Measurements from ENCODE around the gene A2ML1.
"Not testable (repeated sequence)": the region's sequence is repeated elsewhere in the genome, so short reads cannot be mapped to it uniquely, and the experiment has no call there.

The A2ML1 gene

GRCh38 chr12:8818526-8818925 is 3.9 kb upstream of the A2ML1 start:
- no peak for DNase-seq

DNA sequence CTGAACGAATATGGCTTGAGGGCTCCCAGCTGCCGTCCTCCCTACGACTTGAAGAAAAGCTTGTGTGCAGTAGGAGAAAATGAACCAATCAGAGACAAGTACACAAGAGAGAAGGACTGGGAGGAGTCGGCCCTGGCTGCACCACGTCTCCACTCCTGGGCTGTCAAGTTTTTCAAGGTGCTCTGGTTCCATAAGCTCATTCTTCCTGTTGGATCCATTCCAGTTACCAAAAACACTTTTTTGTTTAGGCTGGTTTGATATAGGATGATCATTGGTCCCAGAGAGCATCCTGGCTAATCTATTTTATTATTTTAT is 2.8 kb upstream of the A2ML1 start:
- no peak for DNase-seq

GRCh38 chr12:8820676-8821407 is 1.6 kb upstream of the A2ML1 start:
- DNase-seq: not testable (repeated sequence)

GRCh38 chr12:8821591-8821990 is 830 bp upstream of the A2ML1 start:
- DNase-seq: no peak

DNA sequence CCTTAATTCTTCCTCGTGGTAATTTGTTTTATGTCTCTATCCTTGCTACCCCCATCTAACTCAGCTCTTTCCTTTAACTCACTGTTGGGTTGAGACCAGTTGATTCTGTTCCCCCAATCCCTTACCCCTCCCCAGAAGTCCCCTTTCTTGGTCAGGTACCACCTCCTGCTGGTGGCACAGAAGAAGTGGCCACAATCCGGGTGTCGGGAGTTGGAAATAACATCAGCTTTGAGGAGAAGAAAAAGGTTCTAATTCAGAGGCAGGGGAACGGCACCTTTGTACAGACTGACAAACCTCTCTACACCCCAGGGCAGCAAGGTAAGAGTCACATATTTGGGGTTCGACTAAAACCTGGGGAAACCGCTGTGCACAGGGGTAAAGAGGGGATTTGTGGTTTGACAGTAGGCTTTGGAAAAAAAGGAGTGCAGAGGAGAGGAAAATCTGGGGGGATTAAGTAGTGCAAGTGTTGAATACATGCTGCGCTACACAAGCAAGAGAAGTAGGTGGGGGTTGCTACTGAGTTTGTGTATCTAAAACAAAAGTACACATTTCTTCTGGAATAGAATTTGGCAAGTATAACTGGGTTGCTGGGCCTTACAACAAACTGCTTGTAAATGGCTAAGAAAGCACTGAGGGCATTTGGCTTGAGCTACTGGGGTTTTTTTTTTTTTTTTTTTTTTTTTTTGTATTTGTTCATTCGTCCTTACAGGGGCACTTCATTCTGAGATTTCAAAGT is 1.3 kb downstream of the A2ML1 start:
- DNase-seq: no peak

- DNase-seq: no peak
Observed at GRCh38 chr12:8827551-8828256, 5.3 kb downstream of the A2ML1 start.

- no peak for DNase-seq
Observed at GRCh38 chr12:8828257-8829124, 6.1 kb downstream of the A2ML1 start.

GRCh38 chr12:8829125-8829518 is 6.7 kb downstream of the A2ML1 start:
- DNase-seq: no peak

DNA sequence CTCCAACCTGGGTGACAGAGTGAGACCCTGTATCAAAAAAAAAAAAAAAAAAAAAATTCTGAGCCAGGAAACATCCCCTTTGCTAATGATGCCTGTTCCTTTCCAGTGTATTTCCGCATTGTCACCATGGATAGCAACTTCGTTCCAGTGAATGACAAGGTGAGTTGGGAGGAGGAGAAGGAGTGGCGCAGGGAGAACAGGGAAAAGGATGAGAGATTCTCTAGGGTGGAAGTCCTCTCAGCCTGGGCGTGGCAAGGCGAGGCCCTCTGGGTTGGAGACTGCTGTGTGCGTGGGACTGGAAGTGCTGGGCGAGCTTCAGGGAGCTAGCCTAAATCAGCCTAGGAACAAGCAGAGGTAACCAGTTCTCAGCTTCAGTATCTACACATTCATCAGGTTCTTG is 7.2 kb downstream of the A2ML1 start:
- DNase-seq: no peak

DNA sequence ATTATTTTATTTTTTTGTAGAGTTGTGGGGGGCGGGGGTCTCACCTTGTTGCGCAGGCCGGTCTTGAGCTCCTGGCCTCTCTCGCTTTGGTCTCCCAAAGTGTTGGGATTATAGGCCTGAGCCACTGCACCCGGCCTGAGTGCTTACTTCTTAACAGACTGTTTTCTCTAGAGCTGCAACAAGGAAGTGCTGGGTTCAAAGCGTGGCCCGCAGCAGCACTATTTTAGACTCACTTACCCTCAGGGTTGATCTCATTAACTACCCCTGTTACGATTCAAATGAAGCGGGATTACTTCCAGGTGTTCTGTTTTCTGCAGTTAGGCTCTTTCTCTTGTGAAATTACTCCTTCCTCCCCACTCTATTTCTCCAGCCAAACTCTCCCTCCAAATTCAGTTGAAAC is 8.7 kb downstream of the A2ML1 start:
- no peak for DNase-seq

GRCh38 chr12:8832500-8832899 is 10.1 kb downstream of the A2ML1 start:
- no peak for DNase-seq

GRCh38 chr12:8834230-8834629 is 11.8 kb downstream of the A2ML1 start:
- no peak for DNase-seq

DNA sequence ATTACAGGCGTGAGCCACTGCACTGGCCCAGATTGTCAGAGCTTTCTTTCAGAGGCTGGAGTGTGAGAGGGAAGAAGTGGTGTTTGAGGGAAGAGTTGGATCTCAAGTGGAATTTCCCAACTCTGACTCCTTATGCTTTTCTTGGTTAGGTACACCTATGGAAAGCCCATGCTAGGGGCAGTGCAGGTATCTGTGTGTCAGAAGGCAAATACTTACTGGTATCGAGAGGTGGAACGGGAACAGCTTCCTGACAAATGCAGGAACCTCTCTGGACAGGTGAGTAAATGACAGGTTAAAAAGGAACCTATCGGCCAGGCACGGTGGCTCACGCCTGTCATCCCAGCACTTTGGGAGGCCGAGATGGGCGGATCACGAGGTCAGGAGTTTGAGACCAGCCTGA is 14.9 kb downstream of the A2ML1 start:
- DNase-seq: no peak

DNA sequence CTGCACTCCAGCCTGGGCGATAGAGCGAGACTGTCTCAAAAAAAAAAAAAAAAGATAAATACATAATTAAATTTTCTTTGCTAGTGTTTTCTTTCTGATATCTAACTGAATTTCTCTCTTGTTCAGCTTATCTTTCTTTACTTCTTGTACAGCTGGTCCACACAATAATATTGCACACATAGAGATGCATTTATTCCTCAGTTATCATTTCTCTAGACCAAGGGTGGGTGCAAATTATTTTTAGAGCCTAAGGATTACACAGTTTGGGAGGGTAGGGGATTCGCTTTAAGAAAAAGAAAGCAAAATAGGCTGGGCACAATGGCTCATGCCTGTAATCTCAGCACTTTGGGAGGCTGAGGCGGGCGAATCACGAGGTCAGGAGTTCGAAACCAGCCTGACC is 17.9 kb downstream of the A2ML1 start:
- no peak for DNase-seq

GRCh38 chr12:8840938-8841633 is 18.7 kb downstream of the A2ML1 start:
- no peak for DNase-seq

DNA sequence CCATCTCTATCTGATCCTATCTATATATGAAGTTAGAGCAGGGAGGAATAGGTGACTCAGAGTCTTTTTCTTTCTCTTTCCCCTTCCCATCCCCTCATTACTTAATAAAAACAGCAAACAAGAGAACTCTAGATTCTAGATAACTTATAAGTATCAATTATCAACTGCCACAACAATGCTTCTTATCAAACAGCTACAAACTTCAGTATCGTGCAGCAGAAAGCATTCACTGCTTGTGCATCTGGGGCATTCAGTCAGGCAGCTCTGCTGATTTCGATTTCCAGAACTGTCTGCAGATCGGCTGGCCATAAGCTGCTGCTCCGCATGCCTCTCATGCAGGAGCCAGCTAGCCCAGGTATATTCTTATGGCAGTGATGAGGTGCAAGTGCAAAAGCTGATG is 19.4 kb downstream of the A2ML1 start:
- DNase-seq: no peak

DNA sequence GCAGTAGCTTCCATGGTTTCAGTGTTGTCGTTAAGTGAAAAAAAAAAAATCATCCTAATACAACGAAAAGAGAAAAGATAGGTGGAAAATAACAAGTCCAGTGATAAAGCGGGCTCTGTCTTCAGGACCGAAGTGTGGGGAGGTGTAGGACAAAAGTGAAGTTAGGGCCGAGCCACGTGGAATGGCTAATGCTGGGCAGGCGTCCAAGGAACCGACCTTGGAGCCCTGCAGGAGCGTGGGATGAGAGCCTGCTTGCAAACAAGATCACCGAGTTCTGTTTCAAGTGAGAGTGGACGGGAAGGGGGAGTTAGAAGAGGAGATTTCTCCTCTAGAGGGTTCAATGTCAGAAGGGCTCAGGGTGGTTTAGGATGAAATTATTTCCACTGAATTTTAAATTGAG is 22.2 kb downstream of the A2ML1 start:
- DNase-seq: peak; percentile 28

- DNase-seq: no peak
Observed at GRCh38 chr12:8846305-8846704, 23.9 kb downstream of the A2ML1 start.

DNA sequence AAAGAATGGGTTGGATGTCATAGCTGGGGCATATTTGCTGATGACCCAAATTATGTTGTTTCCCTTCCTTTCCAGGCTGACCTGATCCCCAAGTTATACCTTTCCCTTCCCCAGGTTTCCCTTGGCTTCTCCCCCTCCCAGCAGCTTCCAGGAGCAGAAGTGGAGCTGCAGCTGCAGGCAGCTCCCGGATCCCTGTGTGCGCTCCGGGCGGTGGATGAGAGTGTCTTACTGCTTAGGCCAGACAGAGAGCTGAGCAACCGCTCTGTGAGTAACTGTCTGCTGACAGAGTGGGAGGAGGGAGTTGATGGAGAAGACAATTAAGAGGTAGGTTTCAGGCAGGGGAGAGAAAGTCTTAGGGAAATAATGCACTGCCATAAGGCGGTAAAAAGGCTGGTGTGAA is 25.0 kb downstream of the A2ML1 start:
- no peak for DNase-seq

GRCh38 chr12:8849876-8850275 is 27.5 kb downstream of the A2ML1 start:
- no peak for DNase-seq

DNA sequence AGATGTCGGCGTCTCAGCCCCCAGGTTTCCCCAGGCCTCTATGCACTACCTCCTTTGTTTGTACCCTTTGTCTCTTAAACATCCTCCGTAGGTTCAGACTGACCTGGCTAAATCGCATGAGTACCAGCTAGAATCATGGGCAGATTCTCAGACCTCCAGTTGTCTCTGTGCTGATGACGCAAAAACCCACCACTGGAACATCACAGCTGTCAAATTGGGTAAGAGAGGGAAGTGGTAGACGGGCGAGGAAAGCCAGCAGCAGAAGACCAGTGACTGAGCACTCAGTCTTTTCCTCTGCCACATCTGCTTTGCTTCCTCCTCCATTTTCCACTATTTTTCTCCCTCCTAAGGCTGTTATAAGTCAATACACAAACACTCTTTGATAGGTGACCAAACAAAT is 29.7 kb downstream of the A2ML1 start:
- DNase-seq: no peak

GRCh38 chr12:8855891-8856290 is 33.5 kb downstream of the A2ML1 start:
- no peak for DNase-seq

DNA sequence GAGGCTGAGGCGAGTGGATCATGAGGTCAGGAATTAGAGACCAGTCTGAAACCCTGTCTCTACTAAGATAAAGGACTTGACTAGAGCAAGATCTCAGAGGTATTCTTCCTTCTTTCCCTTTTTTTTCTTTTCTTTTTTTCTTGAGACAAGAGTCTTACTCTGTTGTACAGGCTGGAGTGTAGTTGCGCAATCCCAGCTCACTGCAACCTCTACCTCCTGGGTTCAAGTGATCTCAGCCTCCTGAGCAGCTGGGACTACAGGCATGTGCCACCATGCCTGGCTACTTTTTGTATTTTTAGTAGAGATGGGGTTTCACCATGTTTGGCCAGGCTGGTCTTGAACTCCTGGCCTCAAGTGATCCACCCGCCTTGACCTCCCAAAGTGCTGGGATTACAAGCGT is 37.0 kb downstream of the A2ML1 start:
- DNase-seq: not testable (repeated sequence)
